22Rv1 (cell line): Measurements from ENCODE around the gene SLC9A9.

Experiments
- ZFX ChIP-seq: fragments of 450-650 bp; IDR thresholded peaks from 2 replicates; pipeline ENCODE4 v1.6.1; 2017; ENCODE audit warnings: antibody characterized with exemption, borderline replicate concordance
- TF ChIP-seq, protein P1 (sequence below): fragments of 450-650 bp; IDR thresholded peaks from 2 replicates; pipeline ENCODE4 v1.5.1; 2017; ENCODE audit warnings: mild to moderate bottlenecking

GRCh38 chr3:143822798-143823197 lies 25.5 kb downstream of the SLC9A9 start:
- TF ChIP-seq, protein P1, sequence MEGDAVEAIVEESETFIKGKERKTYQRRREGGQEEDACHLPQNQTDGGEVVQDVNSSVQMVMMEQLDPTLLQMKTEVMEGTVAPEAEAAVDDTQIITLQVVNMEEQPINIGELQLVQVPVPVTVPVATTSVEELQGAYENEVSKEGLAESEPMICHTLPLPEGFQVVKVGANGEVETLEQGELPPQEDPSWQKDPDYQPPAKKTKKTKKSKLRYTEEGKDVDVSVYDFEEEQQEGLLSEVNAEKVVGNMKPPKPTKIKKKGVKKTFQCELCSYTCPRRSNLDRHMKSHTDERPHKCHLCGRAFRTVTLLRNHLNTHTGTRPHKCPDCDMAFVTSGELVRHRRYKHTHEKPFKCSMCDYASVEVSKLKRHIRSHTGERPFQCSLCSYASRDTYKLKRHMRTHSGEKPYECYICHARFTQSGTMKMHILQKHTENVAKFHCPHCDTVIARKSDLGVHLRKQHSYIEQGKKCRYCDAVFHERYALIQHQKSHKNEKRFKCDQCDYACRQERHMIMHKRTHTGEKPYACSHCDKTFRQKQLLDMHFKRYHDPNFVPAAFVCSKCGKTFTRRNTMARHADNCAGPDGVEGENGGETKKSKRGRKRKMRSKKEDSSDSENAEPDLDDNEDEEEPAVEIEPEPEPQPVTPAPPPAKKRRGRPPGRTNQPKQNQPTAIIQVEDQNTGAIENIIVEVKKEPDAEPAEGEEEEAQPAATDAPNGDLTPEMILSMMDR = no peak
- TF ChIP-seq ZFX = no peak
